ENCODE data around the gene FANCF.

Gene FANCF

DNA sequence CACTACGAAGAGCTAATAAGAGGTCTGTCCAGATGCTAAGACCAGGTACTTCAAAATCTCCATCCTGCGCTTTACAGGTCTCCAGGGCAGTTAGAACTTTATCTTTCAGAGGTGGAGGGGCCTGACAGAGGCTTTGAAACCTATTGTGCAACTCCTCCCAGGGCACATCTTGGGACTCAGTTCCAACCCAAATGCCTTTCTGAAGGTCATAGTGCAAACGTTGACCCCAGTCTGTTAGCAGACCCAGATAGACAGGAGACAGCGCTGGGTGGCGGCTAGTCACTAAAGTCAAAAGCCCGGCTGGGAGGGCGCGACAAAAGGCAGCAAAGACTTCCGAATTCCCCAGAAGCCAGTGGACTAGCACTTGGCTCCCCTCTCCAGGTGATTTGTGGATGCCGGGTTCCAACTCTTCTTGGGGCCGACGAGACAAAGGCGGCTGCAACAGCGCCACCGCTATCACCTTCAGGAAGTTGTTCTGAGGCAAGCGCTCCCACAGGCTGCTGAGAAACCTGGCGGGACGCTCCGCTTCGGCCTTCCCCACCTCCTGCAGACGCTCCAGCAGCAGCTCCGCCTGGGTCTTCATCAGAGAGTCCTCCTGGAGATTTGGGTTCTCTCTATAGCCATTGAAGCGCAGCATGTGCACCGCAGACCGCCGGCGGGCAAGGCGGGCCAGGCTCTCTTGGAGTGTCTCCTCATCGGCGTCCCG is 728 bp downstream of the FANCF start:
- no peaks in the 10 kb centered on the region for H3K9me3 ChIP-seq (ENCODE audit: control insufficient read depth, insufficient read depth, low read length)
- H3K4me3 ChIP-seq (ENCODE audit: low read length): peak overlapping the region; percentile 91; the same call in 1 of the 2 replicates
- no peak for DNase-seq (ENCODE audit: low read depth, low spot score)
- H3K36me3 ChIP-seq (ENCODE audit: control insufficient read depth, insufficient read depth, low read length): no peaks in the 10 kb centered on the region
- no peaks in the 10 kb centered on the region for H3K27me3 ChIP-seq (ENCODE audit: control insufficient read depth, insufficient read depth, low read length)
- no CpG with 5 or more reads among the region's 31 CpGs for WGBS (ENCODE audit: insufficient coverage, insufficient read length)
- H3K4me1 ChIP-seq (ENCODE audit: control insufficient read depth, insufficient read depth, low read length): no peaks in the 10 kb centered on the region; the same call in 1 of the 2 replicates
- no peak overlapping the region for H3K27ac ChIP-seq (ENCODE audit: low read length)

DNA sequence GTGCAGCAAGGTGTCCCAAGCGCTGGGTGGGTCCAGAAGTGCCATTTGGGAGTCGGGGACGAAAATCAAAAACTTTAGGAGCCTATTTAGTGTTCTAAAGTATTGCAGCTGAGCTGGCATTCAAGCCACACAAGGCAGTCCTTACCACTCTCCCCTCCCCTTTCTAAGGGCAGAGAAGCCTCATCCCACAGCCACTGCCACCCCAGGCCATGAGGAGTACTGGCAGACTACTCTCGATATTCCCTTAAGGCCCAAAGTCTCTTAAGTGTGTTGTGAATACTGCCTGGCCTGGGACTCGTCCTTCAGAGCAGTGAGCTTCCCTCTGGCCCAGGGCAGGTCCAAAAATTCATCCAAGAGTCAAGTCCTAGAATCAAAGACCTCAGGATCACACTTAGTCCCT is 7.8 kb downstream of the FANCF start:
- Histone ChIP-seq H3K36me3 (ENCODE audit: control insufficient read depth, insufficient read depth, low read length) (no peaks in the 10 kb centered on the region), H3K4me3 (ENCODE audit: low read length) (no peak overlapping the region), H3K4me1 (ENCODE audit: control insufficient read depth, insufficient read depth, low read length) (no peaks in the 10 kb centered on the region), H3K27me3 (ENCODE audit: control insufficient read depth, insufficient read depth, low read length) (no peaks in the 10 kb centered on the region), H3K9me3 (ENCODE audit: control insufficient read depth, insufficient read depth, low read length) (no peaks in the 10 kb centered on the region), H3K27ac (ENCODE audit: low read length) (no peak overlapping the region)
- WGBS (ENCODE audit: insufficient coverage, insufficient read length): no CpG with 5 or more reads among the region's 5 CpGs
- DNase-seq (ENCODE audit: low read depth, low spot score): no peak

DNA sequence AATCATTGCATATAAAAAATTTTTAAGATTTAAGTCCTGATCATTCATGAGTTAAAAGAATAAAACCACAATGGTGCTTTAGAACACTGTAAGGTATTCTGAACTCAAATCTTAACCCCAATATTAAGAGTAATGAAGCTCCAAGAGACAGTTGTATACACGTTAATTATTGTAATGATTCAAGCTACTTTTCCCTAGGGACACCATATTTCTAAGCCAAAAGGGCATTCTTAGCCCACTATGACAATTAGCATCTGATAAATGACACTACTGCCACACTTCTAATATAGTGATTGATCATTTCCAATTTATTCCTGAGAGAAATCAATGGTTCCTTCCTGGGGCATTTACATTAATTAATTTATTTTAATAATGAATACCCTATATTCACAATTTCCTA is 21.7 kb downstream of the FANCF start:
- Histone ChIP-seq H3K36me3 (ENCODE audit: control insufficient read depth, insufficient read depth, low read length) (no peaks in the 10 kb centered on the region), H3K9me3 (ENCODE audit: control insufficient read depth, insufficient read depth, low read length) (no peaks in the 10 kb centered on the region), H3K4me1 (ENCODE audit: control insufficient read depth, insufficient read depth, low read length) (no peaks in the 10 kb centered on the region), H3K27ac (ENCODE audit: low read length) (no peak overlapping the region), H3K27me3 (ENCODE audit: control insufficient read depth, insufficient read depth, low read length) (no peaks in the 10 kb centered on the region), H3K4me3 (ENCODE audit: low read length) (no peak overlapping the region)
- DNase-seq (ENCODE audit: low read depth, low spot score): no peak
- WGBS (ENCODE audit: insufficient coverage, insufficient read length): no CpG with 5 or more reads among the region's 1 CpG

DNA sequence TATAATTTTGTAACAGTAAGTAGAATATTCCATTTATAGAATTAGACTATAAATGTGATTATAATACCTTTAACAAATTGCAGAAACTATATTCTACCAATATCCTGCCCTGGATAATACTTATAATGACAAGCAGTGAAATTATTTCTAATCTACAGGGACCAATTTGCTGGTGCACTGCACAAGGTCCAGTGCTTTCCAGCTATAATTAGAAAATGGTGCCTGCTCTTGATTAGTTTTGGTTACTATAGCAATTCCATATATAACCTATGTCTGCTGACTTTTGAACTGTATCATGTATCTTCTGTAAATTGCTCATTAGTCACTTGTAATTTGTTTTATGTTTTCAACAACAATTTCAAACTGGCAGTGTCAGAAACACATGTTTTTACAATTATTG is 23.1 kb downstream of the FANCF start:
- H3K27me3 ChIP-seq (ENCODE audit: control insufficient read depth, insufficient read depth, low read length): no peaks in the 10 kb centered on the region
- no peaks in the 10 kb centered on the region for H3K4me1 ChIP-seq (ENCODE audit: control insufficient read depth, insufficient read depth, low read length)
- DNase-seq (ENCODE audit: low read depth, low spot score): no peak
- no peak overlapping the region for H3K27ac ChIP-seq (ENCODE audit: low read length)
- H3K4me3 ChIP-seq (ENCODE audit: low read length): no peak overlapping the region
- H3K36me3 ChIP-seq (ENCODE audit: control insufficient read depth, insufficient read depth, low read length): no peaks in the 10 kb centered on the region
- H3K9me3 ChIP-seq (ENCODE audit: control insufficient read depth, insufficient read depth, low read length): no peaks in the 10 kb centered on the region

DNA sequence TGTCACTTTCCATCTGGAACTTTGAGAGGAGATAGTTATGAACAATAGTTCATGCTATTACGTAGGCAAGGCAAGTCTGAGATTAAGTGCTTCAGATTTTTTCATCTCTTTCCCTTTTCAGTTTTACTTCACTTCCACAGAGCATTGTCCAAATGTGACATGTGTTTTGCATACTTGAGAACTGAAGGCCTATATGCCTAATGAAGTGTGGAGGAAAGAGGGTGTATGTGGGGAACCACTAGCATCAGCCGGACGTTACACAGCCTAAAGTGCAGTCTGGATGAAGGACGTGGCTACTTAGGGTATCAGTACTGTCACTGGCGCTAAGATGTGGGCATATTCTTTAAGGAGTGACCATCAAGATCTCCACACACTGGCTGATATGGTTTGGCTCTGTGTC is 26.2 kb downstream of the FANCF start:
- Histone ChIP-seq H3K4me3 (ENCODE audit: low read length) (no peak overlapping the region), H3K9me3 (ENCODE audit: control insufficient read depth, insufficient read depth, low read length) (no peaks in the 10 kb centered on the region), H3K27ac (ENCODE audit: low read length) (no peak overlapping the region), H3K27me3 (ENCODE audit: control insufficient read depth, insufficient read depth, low read length) (no peaks in the 10 kb centered on the region), H3K4me1 (ENCODE audit: control insufficient read depth, insufficient read depth, low read length) (no peaks in the 10 kb centered on the region), H3K36me3 (ENCODE audit: control insufficient read depth, insufficient read depth, low read length) (no peaks in the 10 kb centered on the region)
- no CpG with 5 or more reads among the region's 5 CpGs for WGBS (ENCODE audit: insufficient coverage, insufficient read length)
- no peak for DNase-seq (ENCODE audit: low read depth, low spot score)

DNA sequence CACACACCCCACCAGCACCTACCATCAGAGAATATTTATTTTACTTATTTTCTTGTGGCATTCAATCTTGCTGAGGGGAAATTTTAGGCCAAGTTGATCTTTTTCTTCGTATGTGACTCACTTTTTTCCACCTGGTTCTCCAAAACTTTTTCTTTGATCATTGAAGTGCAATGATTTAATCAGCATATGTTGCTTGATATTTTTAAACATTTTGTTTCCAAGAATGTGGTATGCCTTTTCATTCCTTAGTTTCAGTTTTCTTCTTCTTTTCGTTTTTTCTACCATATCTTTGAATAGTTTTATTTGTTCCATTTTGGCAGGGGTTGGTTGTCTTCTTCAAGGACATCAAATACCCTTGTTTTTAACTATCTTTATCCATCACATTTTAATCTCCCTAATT is 28.6 kb downstream of the FANCF start:
- no peaks in the 10 kb centered on the region for H3K9me3 ChIP-seq (ENCODE audit: control insufficient read depth, insufficient read depth, low read length)
- no peak for DNase-seq (ENCODE audit: low read depth, low spot score)
- no peaks in the 10 kb centered on the region for H3K27me3 ChIP-seq (ENCODE audit: control insufficient read depth, insufficient read depth, low read length)
- H3K36me3 ChIP-seq (ENCODE audit: control insufficient read depth, insufficient read depth, low read length): no peaks in the 10 kb centered on the region
- H3K4me1 ChIP-seq (ENCODE audit: control insufficient read depth, insufficient read depth, low read length): no peaks in the 10 kb centered on the region
- H3K27ac ChIP-seq (ENCODE audit: low read length): no peak overlapping the region
- H3K4me3 ChIP-seq (ENCODE audit: low read length): no peak overlapping the region
- no CpG with 5 or more reads among the region's 2 CpGs for WGBS (ENCODE audit: insufficient coverage, insufficient read length)

DNA sequence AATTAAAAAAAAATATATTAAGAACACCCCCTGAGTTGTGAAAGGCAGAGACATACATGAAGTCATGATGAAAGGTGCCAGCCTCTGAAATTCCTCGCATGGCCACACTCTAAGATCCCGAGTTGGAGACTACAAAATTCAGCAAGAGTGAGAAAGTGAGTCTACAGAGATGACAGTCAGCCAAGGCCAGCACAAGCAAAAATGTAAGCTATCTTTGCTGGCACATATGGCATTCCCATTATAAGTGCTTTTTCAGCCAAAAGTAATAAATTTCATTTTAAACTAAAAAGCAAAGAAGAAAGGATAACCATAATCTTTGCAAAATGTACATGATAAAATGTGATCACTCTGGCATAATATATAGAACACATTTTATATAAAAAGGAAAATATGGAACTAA is 40.6 kb downstream of the FANCF start:
- H3K27me3 ChIP-seq (ENCODE audit: control insufficient read depth, insufficient read depth, low read length): no peaks in the 10 kb centered on the region
- no peak overlapping the region for H3K4me3 ChIP-seq (ENCODE audit: low read length)
- no peaks in the 10 kb centered on the region for H3K36me3 ChIP-seq (ENCODE audit: control insufficient read depth, insufficient read depth, low read length)
- no peaks in the 10 kb centered on the region for H3K4me1 ChIP-seq (ENCODE audit: control insufficient read depth, insufficient read depth, low read length)
- no CpG with 5 or more reads among the region's 2 CpGs for WGBS (ENCODE audit: insufficient coverage, insufficient read length)
- H3K9me3 ChIP-seq (ENCODE audit: control insufficient read depth, insufficient read depth, low read length): no peaks in the 10 kb centered on the region
- no peak overlapping the region for H3K27ac ChIP-seq (ENCODE audit: low read length)
- no peak for DNase-seq (ENCODE audit: low read depth, low spot score)

DNA sequence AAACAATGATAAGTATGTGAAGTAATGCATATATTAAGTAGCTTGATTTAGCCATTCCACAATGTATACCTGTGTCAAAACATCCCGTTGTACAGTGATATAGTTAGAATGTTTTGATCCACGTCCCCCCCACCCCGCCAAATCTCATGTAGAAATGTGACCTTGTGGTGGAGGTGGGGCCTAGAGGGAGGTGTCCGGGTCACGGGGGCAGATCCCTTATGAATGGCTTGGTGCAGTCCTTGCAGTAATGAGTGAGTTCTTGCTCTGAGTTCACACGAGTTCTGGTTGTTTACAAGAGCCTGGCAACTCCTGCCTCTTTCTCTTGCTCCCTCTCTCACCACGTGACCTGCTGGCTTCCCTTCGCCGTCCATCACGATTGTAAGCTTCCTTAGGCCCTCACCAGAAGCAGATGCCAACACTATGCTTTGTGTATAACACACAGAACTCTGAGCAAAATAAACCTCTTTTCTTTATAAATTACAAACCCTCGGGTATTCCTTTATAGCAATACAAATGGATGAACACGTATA is 41.6 kb downstream of the FANCF start:
- no peaks in the 10 kb centered on the region for H3K36me3 ChIP-seq (ENCODE audit: control insufficient read depth, insufficient read depth, low read length)
- no CpG with 5 or more reads among the region's 12 CpGs for WGBS (ENCODE audit: insufficient coverage, insufficient read length)
- no peak overlapping the region for H3K27ac ChIP-seq (ENCODE audit: low read length)
- no peaks in the 10 kb centered on the region for H3K27me3 ChIP-seq (ENCODE audit: control insufficient read depth, insufficient read depth, low read length)
- DNase-seq (ENCODE audit: low read depth, low spot score): peak; percentile 7
- no peaks in the 10 kb centered on the region for H3K9me3 ChIP-seq (ENCODE audit: control insufficient read depth, insufficient read depth, low read length)
- no peaks in the 10 kb centered on the region for H3K4me1 ChIP-seq (ENCODE audit: control insufficient read depth, insufficient read depth, low read length)
- no peak overlapping the region for H3K4me3 ChIP-seq (ENCODE audit: low read length)

DNA sequence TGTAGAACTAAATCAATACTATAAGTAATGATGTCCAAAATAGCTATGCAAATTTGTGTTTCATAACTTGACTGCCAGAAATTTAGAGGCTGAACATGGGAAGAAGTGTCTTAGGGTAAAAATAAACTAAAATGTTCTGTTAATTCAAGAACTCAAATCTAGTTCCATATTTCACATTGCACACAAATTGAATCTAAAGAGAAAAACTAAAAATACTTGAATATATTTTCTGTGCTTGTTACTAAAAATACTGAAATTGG is 43.5 kb downstream of the FANCF start:
- Histone ChIP-seq H3K36me3 (ENCODE audit: control insufficient read depth, insufficient read depth, low read length) (no peaks in the 10 kb centered on the region), H3K9me3 (ENCODE audit: control insufficient read depth, insufficient read depth, low read length) (no peaks in the 10 kb centered on the region), H3K4me3 (ENCODE audit: low read length) (no peak overlapping the region), H3K4me1 (ENCODE audit: control insufficient read depth, insufficient read depth, low read length) (no peaks in the 10 kb centered on the region), H3K27me3 (ENCODE audit: control insufficient read depth, insufficient read depth, low read length) (no peaks in the 10 kb centered on the region), H3K27ac (ENCODE audit: low read length) (no peak overlapping the region)
- no peak for DNase-seq (ENCODE audit: low read depth, low spot score)

DNA sequence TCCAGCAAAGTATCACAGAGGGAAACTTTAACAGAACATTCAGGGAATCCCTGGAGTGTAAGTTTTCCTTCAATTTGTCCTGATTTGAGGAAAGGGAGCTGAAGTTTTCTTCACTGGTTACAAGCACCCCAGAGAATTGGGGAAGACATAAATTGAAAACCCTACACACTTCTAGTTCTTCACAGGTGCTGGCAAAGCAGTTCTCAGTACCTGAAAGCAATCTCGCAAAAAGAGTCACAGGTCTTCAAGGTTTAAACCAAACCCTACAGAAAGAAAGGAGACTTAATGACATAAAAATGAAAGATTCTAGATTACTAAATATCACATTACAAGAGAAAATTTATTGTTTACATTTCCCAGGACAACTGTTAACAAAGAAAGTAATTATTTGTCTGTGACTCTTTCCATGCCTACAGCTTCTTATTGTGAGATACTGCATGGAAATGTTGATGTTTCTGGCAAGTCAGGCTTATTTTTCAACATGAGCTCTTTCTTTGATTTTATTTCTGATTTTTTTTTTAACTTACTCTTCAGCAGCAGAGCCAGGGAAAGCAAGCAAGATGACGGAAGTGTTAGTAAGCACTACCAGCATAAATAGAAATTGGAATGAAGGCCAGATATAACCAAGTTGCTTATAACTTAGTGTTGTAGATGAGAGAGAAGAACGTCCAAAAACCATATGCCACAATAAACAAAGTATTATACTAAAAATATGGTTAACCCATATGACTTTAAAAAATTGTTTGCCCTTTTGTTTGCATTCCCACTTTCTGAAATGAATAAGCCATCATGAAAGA is 44.1 kb downstream of the FANCF start:
- no peaks in the 10 kb centered on the region for H3K9me3 ChIP-seq (ENCODE audit: control insufficient read depth, insufficient read depth, low read length)
- H3K4me3 ChIP-seq (ENCODE audit: low read length): no peak overlapping the region
- H3K36me3 ChIP-seq (ENCODE audit: control insufficient read depth, insufficient read depth, low read length): no peaks in the 10 kb centered on the region
- H3K27ac ChIP-seq (ENCODE audit: low read length): no peak overlapping the region
- no peak for DNase-seq (ENCODE audit: low read depth, low spot score)
- H3K4me1 ChIP-seq (ENCODE audit: control insufficient read depth, insufficient read depth, low read length): no peaks in the 10 kb centered on the region
- no CpG with 5 or more reads among the region's 3 CpGs for WGBS (ENCODE audit: insufficient coverage, insufficient read length)
- H3K27me3 ChIP-seq (ENCODE audit: control insufficient read depth, insufficient read depth, low read length): no peaks in the 10 kb centered on the region

DNA sequence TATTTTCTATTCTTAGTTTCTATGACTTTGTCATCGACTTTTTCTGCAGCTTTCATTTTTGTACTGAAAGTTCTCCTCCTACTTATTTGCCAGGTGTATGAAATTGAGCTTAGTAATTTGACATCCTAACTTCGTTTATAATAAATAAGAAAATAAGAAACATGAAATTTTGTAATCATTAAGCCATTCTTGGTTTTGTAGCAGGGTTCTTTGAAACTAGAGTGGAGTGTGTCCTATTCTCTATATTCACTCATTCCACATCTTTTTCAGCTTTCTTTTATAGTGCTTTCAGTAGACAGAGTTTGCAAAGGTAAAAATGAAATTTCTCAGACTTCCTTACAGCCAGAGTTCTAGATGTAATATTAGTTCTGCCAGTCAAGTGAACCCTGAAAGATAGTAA is 47.8 kb downstream of the FANCF start:
- H3K4me1 ChIP-seq (ENCODE audit: control insufficient read depth, insufficient read depth, low read length): no peaks in the 10 kb centered on the region
- no peaks in the 10 kb centered on the region for H3K36me3 ChIP-seq (ENCODE audit: control insufficient read depth, insufficient read depth, low read length)
- H3K27ac ChIP-seq (ENCODE audit: low read length): no peak overlapping the region
- no peak overlapping the region for H3K4me3 ChIP-seq (ENCODE audit: low read length)
- no CpG with 5 or more reads among the region's 2 CpGs for WGBS (ENCODE audit: insufficient coverage, insufficient read length)
- H3K27me3 ChIP-seq (ENCODE audit: control insufficient read depth, insufficient read depth, low read length): no peaks in the 10 kb centered on the region
- no peaks in the 10 kb centered on the region for H3K9me3 ChIP-seq (ENCODE audit: control insufficient read depth, insufficient read depth, low read length)
- no peak for DNase-seq (ENCODE audit: low read depth, low spot score)
